Stimulated activated naive CD8-positive, alpha-beta T cell treated with anti-CD3 and anti-CD28 coated beads, Interleukin-15, amount 100 ng/mL, for 72 hours (primary cell): ENCODE results near the gene ATP7B.

Source experiments
- ATAC-seq: fragments of 150-1000 bp; cut with Tn5 transposase; 2 replicates; pipeline ENCODE4 v1.10.0; 2021; ENCODE audit warnings: mild to moderate bottlenecking, moderate library complexity
- DNase-seq, 2 donors: peaks; one replicate each; pipeline ENCODE4 v3.0.0; 2021 to 2022
- H3K27ac Mint-ChIP-seq, 2 donors: one replicate each; pipeline ENCODE4 v1.8.0; 2022; ENCODE audit warnings: mild to moderate bottlenecking in 2 of 2, mixed read lengths in 2 of 2, moderate library complexity in 2 of 2
- H3K27me3 Mint-ChIP-seq: one replicate; pipeline ENCODE4 v1.8.0; 2022; ENCODE audit warnings: mixed read lengths
- H3K4me1 Mint-ChIP-seq: one replicate; pipeline ENCODE4 v1.8.0; 2022; ENCODE audit warnings: mild to moderate bottlenecking, mixed read lengths
- H3K4me3 Mint-ChIP-seq, 2 donors: one replicate each; pipeline ENCODE4 v1.8.0; 2022; ENCODE audit warnings: mild to moderate bottlenecking in 2 of 2, mixed read lengths in 2 of 2, moderate library complexity in 1 of 2
- H3K9me3 Mint-ChIP-seq, 2 donors: one replicate each; pipeline ENCODE4 v1.8.0; 2022; ENCODE audit warnings: mixed read lengths in 2 of 2

Gene ATP7B

GRCh38 chr13:51974482-51974881 lies 36.8 kb downstream of the ATP7B start:
- H3K4me1 Mint-ChIP-seq, result peaks cover 10% of the 10 kb centered on the region
- H3K4me3 Mint-ChIP-seq, result no peak overlapping the region
- ATAC-seq, result no peak
- no peak overlapping the region for H3K27ac Mint-ChIP-seq
- no peaks in the 10 kb centered on the region for H3K27me3 Mint-ChIP-seq
- no peak for DNase-seq
- no peaks in the 10 kb centered on the region for H3K9me3 Mint-ChIP-seq

GRCh38 chr13:51971520-51972426 lies 39.5 kb downstream of the ATP7B start:
- H3K4me1 Mint-ChIP-seq, result peaks cover 23% of the 10 kb centered on the region
- no peak for ATAC-seq
- no peaks in the 10 kb centered on the region for H3K9me3 Mint-ChIP-seq
- no peak overlapping the region for H3K4me3 Mint-ChIP-seq
- H3K27me3 Mint-ChIP-seq, result no peaks in the 10 kb centered on the region
- DNase-seq, result no peak
- no peak overlapping the region for H3K27ac Mint-ChIP-seq

DNA sequence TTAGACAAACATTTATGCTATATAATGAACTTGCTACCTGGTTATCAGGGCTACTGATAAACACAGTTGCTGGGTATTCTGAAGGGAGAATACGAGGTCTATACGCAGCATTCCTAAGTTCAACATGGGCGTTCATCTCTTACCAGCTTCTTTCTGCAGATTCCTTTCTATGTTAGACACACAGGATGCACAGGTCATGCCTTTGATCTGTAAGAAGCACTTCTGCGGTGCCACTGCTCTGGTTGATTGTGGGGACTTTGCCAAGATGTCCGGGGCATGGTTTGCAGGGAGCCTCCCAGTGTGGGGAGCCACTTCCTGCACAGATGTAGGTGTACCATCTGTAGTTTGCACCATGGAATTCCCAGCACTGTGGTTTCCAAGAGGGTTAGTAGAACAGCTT lies 40.9 kb downstream of the ATP7B start:
- no peak overlapping the region for H3K4me3 Mint-ChIP-seq
- ATAC-seq (no peak), DNase-seq (no peak)
- peaks cover 29% of the 10 kb centered on the region for H3K4me1 Mint-ChIP-seq
- no peaks in the 10 kb centered on the region for H3K27me3 Mint-ChIP-seq
- H3K9me3 Mint-ChIP-seq, result no peaks in the 10 kb centered on the region
- no peak overlapping the region for H3K27ac Mint-ChIP-seq

DNA sequence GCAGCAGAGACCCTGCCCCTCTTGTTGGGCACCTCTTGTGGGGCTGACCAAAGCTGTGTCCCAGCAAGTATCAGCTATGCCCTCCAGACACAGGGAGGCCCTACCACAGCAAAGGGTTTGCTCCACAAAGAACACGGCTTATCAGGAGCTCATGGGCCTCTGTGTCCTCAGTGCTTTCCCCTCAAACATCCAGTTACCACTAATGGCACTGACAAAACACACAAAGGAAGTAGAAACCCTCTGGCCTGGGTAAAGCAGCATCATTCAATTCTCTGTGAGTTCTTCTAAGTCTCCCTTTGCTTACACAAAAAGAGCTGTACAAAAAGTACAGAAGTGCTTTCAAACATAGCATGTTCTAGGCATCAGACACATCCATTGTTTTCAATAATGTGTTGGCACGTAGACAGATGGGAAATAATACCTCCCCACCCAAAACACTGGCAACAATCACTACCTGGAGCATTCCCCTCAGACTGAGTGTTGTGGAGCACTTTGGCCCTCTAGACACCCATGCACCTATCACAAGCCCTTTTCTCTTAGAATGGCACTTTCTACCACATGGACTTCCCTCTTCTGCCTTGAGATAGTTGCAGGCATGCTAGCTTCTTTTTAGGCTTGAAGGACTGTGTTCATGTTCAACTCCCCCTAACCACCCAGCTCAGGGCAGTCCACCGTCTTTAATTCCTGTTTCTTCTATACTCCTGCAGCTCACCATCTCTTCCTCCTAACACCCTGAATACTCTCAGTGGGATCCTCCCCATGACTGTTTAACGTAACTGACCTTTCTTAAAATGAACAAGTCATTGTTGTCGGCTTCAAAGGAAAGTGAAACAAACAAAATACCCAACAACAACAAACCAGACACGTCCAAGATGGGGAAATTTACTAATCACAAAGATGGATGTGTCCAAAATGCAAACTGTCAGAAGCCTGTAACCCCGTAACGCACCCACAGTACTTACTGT lies 43.5 kb downstream of the ATP7B start:
- ATAC-seq, result no peak
- Mint-ChIP-seq H3K9me3 (no peaks in the 10 kb centered on the region), H3K4me3 (no peak overlapping the region), H3K4me1 (peaks cover 29% of the 10 kb centered on the region), H3K27me3 (no peaks in the 10 kb centered on the region), H3K27ac (peak overlapping the region in 1 of 2 donors; percentile 7)
- no peak for DNase-seq

DNA sequence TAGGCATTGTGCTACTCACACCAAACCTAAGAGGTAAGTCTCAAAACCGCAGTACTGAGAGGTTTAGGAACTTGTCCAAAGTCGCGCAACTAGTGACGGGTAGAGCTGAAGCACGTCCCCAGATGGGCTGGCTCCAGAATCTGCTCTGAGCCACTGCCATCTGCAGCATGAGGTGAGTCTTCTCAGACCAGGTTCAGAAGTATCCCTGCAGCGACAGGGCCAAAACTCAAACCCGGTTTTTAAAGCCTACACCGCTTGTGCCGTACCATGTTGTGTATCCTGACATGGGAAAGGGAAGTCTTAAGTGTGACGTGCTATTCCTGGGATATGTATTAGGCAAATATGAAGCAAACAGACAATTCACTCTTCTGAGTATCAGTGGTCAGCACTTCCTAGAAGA lies 45.1 kb downstream of the ATP7B start:
- DNase-seq, result no peak
- peak overlapping the region in 1 of 2 donors; percentile 24 for H3K27ac Mint-ChIP-seq
- no peaks in the 10 kb centered on the region for H3K27me3 Mint-ChIP-seq
- H3K4me3 Mint-ChIP-seq, result no peak overlapping the region
- H3K9me3 Mint-ChIP-seq, result no peaks in the 10 kb centered on the region
- peaks cover 40% of the 10 kb centered on the region for H3K4me1 Mint-ChIP-seq
- ATAC-seq, result no peak

DNA sequence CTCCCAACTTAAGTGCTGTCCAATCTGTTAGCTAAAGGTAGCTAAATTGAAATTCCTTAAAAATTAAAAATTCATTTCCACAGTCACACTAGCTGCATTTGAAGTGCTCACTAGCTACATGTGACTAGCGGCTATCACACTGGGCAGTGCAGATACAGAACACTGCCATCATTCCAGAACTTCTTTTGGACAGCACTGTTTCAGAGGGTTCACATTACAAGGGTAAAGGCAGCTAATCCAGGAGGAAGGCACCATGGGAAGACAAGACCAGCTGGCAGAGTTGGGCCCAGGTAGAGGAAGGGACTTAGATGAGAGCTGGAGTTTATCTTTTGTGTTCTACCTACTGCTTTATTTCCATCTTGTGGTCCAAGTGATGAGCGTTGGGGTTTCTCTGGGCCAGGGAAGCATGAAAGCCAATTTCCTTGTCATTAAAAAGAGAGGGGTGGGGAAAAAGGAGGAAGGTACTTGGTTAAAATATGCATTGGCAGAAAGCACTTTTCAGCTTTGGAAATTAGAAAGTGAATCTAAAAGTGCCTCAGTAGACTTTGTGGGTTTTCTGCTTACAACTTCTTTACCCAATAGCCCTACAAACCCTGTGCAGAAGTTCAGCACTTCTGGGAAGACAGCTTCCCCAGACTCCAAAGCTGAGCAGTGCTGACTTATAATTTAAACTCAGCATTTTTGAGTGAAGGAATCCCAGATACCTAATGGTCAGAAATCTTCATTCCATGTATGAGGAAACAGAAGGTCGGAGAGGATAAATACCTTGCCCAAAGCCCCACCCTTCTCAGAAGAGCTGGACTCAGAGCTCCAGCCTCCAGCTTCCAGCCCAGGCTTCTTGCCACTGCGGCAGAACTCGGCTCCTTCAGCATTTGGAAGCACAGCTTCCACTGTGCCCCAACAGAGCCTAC lies 49.5 kb downstream of the ATP7B start:
- peaks cover 28% of the 10 kb centered on the region for H3K4me1 Mint-ChIP-seq
- DNase-seq, result no peak
- ATAC-seq, result no peak
- H3K27ac Mint-ChIP-seq, result peak overlapping the region; percentile 19 to 79
- H3K9me3 Mint-ChIP-seq, result no peaks in the 10 kb centered on the region
- no peaks in the 10 kb centered on the region for H3K27me3 Mint-ChIP-seq
- H3K4me3 Mint-ChIP-seq, result no peak overlapping the region

GRCh38 chr13:51960766-51961165 lies 50.5 kb downstream of the ATP7B start:
- H3K27ac Mint-ChIP-seq, result no peak overlapping the region
- H3K9me3 Mint-ChIP-seq, result no peaks in the 10 kb centered on the region
- no peaks in the 10 kb centered on the region for H3K27me3 Mint-ChIP-seq
- DNase-seq (no peak), ATAC-seq (no peak)
- no peak overlapping the region for H3K4me3 Mint-ChIP-seq
- H3K4me1 Mint-ChIP-seq, result peaks cover 28% of the 10 kb centered on the region

DNA sequence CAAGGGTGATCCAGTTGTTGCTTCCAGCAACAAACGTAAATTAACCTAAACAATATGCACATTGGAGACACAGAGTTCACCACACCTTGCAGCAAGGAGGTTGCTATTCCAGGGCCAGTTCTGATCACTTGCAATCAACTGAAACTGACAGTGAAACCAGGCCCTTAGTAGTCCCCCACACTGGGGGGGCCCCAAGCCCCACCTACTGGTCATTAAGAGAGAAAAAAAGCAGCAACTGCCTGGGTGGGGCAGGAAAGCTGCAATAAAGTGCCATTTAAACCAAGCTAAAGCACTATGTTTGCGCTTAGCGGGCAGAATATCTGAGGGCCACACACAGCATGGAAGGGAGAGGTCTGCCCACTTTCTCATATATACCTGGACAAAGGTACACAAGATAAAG lies 51.5 kb downstream of the ATP7B start:
- Mint-ChIP-seq H3K4me3 (no peak overlapping the region), H3K27ac (peak overlapping the region in 1 of 2 donors; percentile 78), H3K9me3 (no peaks in the 10 kb centered on the region), H3K27me3 (no peaks in the 10 kb centered on the region), H3K4me1 (peaks cover 28% of the 10 kb centered on the region)
- ATAC-seq, result peak; percentile 84
- peak; percentile 27 to 28 for DNase-seq

DNA sequence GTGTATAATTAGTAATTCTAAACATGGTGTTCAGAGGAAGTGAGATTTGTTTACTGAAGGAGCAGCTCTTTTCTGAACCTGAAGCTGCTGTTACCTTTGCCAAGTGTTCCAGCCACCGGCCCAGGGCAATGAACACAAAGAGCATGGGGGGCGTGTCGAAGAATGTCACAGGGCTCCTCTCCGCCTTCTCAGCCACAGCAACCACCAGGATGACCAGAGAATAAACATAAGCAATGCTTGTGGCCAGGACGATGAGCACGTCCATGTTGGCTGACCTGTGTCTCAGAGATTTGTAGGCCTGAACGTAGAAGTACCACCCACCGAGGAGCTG lies 53.1 kb downstream of the ATP7B start:
- ATAC-seq, result no peak
- H3K4me1 Mint-ChIP-seq, result peaks cover 28% of the 10 kb centered on the region
- no peaks in the 10 kb centered on the region for H3K27me3 Mint-ChIP-seq

GRCh38 chr13:51957377-51958216 lies 53.7 kb downstream of the ATP7B start:
- Mint-ChIP-seq H3K4me3 (no peak overlapping the region), H3K4me1 (peaks cover 28% of the 10 kb centered on the region), H3K27ac (no peak overlapping the region), H3K9me3 (no peaks in the 10 kb centered on the region), H3K27me3 (no peaks in the 10 kb centered on the region)
- DNase-seq (no peak), ATAC-seq (no peak)

More for the DNA sequence above, 53.1 kb downstream of the ATP7B start:
- Mint-ChIP-seq H3K9me3 (no peaks in the 10 kb centered on the region), H3K27ac (no peak overlapping the region), H3K4me3 (no peak overlapping the region)
- no peak for DNase-seq

DNA sequence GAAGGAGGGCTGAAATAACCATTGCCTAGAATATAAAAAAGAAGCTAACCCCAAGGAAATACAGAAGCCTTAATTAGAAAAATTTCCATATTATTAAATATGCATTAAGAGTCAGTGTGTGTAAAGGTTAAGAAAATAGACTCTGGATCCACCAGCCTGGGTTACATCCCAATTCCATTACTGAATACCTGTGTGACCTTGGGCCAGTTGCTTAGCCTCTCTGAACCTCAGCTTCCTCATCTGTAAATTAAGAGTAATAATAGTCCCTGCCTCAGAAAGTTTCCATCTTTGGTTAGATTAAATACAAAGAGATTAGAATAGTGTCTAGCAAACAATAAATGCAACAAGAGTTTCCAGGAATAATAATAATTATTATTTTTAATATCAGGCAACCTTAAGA lies 54.5 kb downstream of the ATP7B start:
- Mint-ChIP-seq H3K4me3 (no peak overlapping the region), H3K4me1 (peaks cover 22% of the 10 kb centered on the region), H3K9me3 (no peaks in the 10 kb centered on the region), H3K27me3 (no peaks in the 10 kb centered on the region), H3K27ac (no peak overlapping the region)
- DNase-seq, result no peak
- ATAC-seq, result no peak

- Mint-ChIP-seq H3K27me3 (no peaks in the 10 kb centered on the region), H3K4me1 (peaks cover 18% of the 10 kb centered on the region), H3K9me3 (peaks cover 0 to 3% of the 10 kb centered on the region in 2 donors), H3K4me3 (no peak overlapping the region), H3K27ac (no peak overlapping the region)
- ATAC-seq (no peak), DNase-seq (no peak)
Observed at GRCh38 chr13:51955816-51956603, 55.2 kb downstream of the ATP7B start.

DNA sequence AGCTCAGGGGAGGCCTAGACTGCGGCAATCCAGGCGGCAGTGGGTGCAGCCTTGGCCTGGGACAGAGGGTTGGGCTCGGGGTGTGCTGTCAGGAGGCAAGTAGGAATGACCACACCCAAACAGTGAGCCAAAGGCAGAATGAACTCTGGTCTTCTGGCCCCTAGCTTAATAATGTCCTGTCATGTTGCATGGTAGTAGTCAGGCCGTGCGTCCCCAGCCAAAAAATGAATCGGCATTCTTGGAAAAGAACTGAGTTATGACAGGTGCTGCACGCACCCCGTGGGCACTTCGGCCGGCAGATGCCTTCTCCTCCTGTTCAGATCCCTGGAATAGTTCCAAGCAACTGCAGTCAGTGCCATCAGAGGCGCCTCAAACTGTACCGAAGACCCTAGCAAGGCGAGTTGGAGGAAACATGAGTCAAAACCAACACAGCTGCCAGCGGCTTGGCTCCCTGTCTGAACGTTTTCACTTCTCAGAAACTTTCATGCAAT lies 55.9 kb downstream of the ATP7B start:
- peaks cover 25% of the 10 kb centered on the region for H3K4me1 Mint-ChIP-seq

More for the DNA sequence above, 55.9 kb downstream of the ATP7B start:
- Mint-ChIP-seq H3K27me3 (no peaks in the 10 kb centered on the region), H3K9me3 (peaks cover 0 to 10% of the 10 kb centered on the region in 2 donors), H3K4me3 (no peak overlapping the region), H3K27ac (no peak overlapping the region)
- ATAC-seq, result no peak
- no peak for DNase-seq
